NCI-H1092 treated with DMSO at 0.1 percent for 48 hours (cell line): ENCODE data around the gene PDCD1LG2.

ENCODE experiments used
- DNase-seq: peaks from one replicate; lab custom pipeline; 2025; lab: John Stamatoyannopoulos, UW

PDCD1LG2 gene

DNA sequence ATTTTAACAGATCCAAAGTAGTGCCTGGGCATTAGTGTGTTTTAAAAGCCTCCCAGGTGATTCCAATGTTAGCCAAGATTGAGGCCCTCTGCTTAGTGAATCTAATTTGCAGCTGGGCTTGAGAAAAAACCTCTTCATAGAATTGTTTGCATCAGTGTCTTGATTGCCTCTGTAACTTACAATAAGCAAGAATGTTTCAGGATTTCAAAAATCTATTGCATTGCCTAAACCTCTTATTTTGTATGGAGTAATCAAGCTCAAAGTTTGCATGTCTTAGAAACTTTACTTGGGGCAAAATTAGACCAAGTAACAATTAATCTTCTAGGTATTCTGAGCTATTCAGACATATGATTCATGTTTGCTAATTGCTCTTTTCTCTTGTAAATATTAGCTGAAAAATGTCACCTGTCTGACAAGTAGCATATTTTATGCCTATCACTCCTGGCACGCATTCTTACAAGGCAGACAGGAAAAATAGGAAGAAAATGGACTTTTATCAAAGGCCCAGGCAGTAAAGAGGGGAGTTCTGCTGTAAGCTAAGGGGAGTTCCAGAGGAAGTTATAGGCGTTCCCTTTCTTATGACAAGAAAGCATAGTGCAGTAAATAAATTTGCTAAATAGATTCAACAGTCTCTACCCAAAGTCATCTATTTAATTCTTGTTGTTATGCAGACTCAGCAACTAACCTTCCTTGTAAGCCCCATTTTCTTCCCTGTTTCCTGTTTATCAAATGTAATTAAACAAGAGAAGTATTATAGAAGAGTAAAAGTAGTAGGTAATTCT lies 21.0 kb downstream of the PDCD1LG2 start:
- DNase-seq = no peak

DNA sequence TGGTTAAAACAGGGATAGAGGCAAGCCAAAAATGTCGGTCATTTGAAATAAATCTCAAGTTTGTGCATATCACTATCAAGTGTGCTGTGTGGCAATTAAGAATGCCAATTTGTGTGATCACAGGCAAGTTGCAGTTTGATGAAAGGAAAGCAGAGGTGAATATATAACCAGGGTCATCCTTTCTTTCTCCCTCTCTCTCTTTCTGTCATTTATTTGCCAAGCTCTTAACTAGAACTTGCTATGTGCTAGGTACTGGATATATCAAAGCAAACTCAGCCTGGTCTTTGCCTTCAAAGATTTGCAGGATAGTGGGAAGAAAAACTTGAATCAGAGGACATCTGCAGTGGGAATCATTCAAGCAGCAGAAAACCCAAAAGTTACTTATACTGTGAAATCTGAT lies 22.0 kb downstream of the PDCD1LG2 start:
- no peak for DNase-seq

DNA sequence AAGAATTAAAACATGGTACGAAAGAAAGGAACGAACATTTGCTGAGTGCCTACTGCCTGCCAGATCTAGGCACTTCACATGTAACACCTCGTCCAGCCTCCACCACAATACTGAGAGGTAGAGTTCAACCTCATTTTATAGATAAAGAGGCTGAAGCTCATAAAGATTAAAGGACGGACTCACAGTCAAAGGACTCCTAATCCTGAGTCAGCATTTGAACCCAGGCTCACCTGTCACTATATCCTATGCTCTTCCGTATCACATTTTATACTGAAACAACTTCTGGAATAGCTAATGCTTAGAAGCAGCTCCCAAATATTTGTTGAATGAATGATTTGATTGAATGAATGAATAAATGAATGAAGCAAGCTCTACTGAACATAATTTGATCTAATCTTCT lies 22.5 kb downstream of the PDCD1LG2 start:
- no peak for DNase-seq

DNA sequence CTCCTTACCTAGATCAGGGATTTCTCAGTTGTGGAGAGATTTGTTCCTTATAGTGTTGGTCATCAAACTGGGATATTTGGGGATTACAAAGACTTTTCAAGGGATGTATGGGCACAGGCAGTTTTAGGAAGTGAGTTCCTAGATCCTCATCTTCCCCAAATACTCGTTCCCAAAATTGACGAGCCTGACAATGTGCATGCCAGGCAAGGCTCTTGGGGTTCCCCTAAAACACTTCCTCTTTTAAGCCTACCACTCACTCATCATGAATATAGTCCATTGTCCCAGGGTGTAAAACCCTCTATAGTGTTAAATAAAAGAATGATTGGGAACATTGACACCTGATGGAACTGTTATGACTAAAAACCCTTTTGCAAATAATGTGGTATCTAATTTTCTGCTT lies 26.4 kb downstream of the PDCD1LG2 start:
- DNase-seq = no peak

DNA sequence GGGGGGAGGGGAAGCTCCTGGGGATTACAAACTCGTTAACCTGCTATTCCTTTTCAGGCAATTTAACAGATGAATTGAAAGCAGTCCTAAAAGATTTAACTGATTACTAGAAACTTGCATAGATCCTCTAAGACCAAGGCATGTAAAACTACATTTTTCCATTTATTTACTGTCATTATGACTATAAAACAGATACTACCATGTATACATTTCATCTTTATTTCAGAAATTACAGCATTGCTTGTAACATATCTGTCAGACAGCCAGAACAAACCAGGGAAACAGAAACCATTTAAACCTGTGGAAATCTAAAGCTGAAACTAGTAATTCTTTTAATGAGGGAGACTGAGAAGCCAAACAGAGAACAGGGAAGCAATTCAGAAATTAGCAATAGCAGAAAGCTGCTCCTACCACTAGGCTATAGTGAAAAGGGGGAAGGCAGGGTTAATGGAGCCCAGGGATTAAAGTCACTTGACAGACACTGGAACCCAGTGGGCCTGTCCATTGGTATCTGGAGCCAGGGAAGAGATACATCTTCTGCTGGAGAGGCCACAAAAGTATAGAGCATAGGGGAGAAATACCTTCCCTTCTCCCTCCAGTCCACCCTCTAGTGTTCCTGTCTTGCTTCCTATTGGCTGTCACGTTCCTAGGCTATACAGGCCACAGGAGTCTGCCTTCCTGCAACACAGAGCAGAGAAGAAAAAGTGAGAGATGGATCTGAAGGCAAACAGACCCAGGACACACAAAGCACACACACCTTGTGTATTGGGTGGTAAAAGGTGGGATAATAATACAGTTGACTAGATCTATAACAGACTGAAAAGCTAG lies 33.8 kb downstream of the PDCD1LG2 start:
- DNase-seq = no peak

DNA sequence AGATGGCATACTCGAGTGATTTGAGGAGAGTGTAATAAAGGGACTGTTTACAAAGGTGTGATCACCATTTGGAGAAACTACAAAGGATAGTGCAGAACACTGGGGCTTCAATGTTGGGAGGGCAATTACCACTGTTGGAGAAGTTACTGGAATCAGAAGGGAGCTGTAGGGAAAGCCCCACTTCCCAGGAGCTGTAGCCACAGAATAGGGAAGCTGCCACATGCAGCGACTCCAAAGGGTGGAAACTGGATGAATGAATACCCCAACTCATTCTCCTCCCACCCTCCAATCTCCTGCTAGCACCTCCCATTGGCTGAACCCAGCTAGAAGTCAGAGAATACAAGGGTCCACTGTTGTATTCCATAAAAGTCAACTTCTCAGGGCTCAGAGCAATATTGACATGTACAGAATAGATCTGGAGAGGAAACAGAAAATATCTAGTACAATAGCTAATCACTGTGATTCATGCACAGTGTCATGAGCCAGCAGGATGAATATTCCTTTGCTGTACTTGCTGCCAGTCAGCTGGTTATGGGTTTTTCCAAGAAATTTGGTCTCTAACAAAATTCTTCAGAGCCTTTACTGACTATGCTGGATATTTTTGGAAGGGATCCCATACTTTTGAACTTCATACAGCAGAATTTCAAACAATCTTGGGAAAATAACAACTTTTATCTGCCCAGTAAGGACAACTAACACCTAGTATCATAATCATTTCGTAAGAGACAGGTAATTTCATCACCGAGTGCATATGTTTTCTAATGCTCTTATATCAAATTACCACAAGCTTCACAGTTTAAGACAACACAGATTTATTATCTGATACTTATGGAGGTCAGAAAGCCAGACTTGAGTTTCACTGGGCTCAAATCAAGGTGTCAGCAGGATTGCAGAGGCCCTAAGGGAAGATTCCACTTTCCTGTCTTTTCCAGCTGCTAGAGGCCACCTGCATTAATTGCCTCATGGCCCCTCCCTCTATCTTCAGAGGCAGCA lies 39.6 kb downstream of the PDCD1LG2 start:
- DNase-seq = no peak

DNA sequence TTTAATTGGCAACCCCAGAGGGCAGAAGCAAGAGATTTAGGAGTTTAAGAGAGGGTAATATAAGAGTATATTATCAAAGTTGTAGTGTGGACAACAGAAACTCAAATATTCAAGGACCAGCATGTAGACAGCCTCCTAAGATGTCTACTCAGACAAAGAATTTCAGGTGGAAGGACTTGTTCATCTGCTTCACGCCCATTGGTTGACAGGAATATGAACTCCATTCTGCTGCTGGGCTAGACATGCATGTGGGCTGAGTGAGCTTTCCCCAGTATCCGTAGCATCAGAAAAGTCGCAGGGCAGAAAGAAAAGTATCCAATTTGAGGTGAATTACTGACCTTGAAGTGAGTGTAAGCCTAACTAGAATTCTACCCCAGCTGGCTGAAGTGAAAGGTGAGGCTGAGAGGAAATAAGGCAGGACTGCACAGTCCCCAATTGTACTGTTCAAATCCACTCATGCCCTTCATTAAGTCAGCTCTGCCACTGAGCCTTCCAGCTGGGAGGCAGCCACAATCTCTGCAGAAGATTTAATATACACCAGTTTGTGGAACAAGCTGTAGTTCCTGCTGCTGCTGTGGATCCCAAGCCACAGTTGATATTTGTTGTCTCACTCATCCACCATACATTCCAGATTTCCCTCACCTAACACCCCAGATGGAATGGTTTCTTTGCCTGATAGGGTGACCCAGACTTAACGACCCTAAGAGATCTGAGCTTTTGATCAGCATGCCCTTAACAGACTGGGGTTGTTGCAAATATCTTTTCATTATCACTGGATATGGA lies 41.2 kb downstream of the PDCD1LG2 start:
- no peak for DNase-seq

DNA sequence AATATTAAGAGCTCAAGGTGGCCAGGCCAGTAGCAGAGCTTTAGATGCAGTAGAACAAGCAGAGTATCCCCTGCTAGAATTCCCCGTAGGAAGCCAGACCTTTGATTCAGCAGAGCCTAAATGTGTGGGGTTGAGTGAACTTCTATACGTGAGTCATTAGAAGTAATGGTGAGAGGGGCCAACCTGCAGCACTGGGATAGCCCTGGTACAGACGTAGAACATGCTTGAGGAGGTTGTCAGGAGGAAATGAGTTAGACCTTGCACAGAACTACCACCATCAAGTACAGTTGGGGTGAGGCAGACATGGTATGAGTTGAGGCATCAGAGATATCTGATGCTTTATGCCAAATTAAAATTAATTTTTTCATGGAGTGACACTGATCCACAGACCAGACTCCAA lies 42.0 kb downstream of the PDCD1LG2 start:
- no peak for DNase-seq

DNA sequence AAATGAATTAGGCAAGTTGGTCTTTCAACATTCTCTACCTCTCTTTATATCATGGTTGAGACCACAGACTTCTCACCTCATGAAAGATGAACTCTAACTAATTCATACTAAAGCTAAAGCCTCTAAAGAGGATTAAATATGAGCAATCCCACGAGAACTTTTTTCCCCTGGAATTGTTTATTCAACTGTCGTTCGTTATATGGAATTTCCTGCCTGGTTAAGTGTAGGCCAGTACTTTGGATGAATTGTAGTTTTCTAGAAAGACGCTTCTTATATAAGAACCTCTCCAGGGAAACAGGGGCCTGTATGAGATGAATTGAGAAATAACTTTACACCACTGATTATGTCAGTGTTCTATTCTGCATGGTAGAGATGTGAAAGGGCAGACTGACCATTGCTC lies 42.9 kb downstream of the PDCD1LG2 start:
- no peak for DNase-seq

DNA sequence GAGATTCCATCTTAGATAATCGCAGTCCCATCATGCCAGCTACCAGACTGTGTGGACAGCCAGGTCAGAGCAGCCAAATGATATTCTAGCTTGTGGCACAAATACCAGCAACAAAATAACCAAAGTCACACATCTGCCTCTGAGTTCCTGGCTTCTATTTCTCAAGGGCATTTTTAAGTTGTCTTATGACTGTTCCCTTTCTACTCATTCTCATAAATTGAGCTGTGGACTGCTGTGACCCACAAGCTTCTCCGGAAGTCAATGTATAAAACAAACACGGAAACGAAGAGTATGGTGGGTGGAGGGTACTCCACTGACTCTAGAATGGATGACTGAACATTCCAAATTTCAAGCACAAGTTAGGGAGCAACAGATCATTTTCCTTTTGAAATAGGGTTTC lies 43.9 kb downstream of the PDCD1LG2 start:
- DNase-seq = no peak

DNA sequence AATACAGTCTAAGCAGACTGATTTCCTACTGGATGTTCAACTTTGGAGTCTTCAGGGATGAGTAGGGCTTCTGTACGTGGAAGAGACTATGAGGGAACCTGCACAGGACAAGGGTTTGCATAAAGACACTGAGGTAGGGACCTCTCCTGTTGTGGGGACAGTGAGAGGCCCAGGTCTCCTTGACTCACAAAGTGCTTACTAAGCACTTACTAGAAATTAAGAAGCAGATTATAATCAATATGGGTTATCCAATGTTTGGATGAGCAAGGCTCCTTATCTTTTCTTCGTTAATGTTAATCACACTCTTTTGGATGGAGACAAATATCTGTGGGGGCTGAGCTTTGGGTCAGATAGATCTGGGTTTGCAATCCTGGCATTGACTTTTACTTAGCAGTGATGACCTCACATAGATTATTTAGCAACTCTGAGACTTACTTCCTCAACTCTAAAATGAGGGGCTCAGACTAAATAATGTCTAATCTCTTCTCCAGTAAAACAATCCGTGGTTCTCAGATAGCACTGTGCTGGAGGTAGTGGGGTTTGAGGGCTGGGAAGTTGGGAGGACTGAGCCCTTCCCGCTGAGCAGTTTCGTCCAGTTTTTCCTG lies 45.9 kb downstream of the PDCD1LG2 start:
- DNase-seq = no peak

DNA sequence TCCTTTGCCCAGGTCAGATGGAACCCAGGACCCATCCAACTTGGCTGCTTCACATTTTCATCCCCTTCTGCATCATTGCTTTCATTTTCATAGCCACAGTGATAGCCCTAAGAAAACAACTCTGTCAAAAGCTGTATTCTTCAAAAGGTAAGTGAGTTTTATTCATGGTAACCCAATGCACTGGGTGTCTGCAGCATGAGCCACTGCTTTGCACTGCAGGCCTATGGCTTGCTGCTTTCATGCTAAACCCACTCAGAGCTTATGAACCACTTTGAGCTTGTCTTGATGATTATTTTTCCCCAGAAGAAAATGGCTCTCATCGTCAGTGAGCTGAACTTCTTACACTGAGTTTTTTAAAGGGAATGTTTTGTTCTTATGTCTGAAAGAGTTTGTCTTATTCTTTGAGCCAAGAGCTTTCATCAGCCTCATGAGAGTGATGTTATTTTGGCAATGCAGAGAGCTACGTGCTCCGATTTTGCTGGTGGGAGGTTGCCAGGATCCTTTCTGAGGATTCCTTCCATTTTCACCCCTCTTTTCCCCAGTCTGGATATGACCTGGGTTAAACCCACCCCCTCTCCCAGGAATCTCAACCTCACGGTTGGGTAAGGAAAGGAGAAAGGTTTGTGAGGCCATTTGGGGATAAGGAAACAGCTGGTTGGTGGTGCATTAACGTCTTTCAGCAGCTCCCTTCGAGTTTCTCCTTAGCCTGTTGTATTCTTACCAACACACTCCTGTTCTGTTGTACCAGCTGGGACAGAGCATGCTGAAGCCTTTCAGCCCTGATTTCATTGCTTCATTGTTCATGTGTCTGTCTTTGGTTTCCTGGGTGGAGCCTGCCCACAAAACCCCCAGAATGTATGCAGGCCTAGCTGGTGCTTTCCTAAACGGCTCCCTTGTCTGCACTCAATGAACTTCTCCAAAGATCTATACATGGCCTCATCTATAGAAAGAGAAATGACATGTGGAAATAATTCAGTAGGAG lies 47.6 kb downstream of the PDCD1LG2 start:
- DNase-seq = no peak

DNA sequence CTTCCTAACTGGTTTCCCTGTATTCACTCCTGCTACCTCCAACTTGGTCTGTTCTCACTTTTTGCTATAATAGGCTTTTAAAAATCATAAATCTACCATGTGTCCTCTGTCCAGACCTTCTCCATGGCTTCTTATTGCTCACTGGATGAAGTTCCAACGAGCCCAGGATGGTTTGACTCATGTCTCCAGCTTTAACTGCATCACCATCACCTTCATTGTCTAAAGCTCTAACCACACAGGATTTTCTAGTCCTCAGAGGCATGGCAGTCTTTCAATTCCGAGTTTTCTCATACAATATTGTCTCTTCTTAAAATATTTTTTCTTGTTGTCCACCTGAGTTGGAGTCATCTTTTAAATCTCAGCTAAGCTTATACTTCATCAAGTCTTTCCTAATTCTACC lies 49.3 kb downstream of the PDCD1LG2 start:
- DNase-seq = no peak

DNA sequence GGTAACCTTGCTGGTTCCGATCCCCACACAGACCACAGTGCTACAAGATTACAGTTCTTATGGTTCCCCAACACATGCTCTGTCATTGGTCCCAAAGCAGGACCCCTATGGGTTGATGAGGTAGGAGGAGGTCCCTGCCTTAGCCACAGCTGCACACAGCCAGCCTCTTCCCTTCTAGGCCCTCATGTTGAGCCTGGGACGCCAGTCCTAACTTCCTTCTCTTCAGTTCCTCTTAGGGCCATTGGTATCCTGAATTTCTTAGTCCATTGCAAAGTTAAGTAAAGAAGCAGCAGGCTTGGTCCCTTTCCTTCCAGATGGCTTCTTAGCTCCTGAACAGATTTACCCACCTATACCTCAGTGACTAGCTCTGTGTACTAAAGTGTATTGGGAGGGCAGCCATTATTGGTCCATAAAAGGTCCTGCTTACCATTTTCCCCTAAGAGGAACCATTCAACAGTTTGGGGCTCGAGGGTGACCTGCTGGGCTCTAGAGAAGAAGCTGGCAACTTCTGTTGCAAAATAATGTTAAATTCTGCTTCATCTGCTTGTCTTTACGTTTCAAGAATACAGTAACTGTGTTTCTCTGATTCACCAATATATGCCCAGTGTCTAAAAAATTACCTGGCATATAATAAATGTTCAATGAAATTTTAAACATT lies 50.2 kb downstream of the PDCD1LG2 start:
- no peak for DNase-seq

DNA sequence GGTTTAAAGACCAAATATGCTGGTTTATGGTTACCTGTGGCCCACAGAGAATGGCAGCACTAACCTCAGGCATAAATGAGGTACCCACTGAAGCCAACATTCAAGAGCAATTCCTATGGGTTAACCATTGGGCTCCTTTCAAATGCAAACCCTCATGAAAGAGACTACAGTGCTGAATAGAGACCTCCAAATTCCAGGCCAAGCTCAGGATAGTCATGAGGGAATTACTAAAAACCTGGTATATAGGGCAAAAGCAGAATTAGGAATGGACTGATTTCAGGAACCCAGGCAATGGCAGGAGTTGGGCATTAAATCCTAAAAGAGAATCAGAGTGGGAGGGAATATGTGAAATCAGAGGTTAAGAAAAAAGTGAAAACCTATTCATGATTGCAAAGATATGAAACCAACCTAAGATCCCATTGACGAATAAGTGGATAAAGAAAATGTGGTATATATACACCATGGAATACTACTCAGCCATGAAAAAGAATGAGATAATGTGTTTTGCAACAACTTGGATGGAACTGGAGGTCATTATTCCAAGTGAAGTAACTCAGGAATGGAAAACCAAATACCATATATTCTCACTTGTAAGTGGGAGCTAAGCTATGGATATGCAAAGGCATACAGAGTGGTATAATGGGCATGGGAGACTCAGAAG lies 51.6 kb downstream of the PDCD1LG2 start:
- no peak for DNase-seq

DNA sequence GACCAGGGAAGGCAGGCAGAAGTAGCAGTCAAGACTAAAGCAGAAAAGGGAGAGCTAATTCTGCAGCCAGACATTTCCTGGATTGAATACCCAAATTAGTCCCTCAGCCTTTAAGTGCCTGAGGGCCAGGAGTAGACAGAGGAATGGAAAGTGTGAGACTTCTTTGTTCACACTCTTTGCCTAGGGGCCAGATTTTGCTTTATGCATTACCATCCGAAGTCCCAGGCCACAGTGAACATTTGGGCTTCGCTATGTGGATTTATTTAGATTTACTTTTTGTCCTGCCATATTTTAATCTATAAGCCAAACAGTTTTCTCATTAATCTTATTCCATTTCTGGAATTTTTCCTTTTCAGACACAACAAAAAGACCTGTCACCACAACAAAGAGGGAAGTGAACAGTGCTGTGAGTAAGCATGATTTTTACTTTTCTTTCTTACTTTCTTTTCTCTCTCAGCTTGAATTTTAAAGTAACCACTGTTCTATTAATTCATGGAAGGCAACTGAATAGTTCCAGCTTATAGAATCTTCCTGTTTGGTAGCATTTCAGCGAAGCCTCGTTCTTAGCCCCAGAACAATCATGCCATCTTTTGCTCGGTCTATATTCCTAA lies 52.6 kb downstream of the PDCD1LG2 start:
- no peak for DNase-seq

DNA sequence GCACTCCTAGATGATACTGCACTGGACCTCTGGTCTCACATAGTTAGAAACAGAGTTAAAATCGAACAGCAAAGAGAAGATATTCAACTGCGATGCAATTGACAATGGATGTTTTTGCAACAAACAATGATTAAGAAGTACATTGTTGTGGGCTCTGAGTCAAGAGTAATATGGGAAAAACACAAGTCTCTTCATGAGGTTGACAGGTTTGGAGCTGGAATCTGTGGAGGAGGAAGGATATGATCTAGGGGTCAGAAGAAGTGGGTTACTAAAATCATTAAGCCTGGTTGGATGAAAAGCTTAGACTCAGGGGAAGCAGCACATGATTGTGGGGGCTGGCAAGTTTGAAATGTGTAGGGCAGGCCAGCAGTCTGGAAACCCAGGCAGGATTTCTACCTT lies 53.1 kb downstream of the PDCD1LG2 start:
- DNase-seq = no peak

DNA sequence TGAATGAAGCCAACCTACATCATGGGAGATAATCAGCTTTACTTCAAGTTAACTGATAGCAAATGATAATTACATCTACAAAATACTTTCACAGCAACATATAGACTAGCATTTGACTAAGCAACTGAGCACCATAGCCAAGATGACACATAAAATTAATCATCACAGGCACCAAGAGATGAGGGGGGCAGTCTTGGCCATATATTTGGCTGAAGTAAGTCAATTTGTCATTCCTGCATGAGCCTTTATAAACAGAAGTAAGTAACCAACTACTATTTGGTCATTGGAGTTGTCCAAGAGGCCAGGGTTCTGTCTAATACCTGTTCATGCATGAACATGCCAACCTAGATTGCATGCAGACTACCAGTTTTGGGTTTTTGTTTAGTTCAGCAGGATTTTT lies 53.6 kb downstream of the PDCD1LG2 start:
- no peak for DNase-seq
